Colon (tissue), 2 donors: ENCODE measurements around the gene NCOA3.
"Not testable (repeated sequence)": the region's sequence is repeated elsewhere in the genome, so short reads cannot be mapped to it uniquely, and the experiment has no call there.

ENCODE experiments used
- FAIRE-seq: peaks from 2 replicates; lab custom pipeline; 2012; peaks lifted over from hg19 to GRCh38; lab: Jason Lieb, UNC
- donor health status: control.
- donor health status: control.

The NCOA3 gene

GRCh38 chr20:47468290-47469050, 33.2 kb upstream of the NCOA3 start:
- FAIRE-seq, result no peak

DNA sequence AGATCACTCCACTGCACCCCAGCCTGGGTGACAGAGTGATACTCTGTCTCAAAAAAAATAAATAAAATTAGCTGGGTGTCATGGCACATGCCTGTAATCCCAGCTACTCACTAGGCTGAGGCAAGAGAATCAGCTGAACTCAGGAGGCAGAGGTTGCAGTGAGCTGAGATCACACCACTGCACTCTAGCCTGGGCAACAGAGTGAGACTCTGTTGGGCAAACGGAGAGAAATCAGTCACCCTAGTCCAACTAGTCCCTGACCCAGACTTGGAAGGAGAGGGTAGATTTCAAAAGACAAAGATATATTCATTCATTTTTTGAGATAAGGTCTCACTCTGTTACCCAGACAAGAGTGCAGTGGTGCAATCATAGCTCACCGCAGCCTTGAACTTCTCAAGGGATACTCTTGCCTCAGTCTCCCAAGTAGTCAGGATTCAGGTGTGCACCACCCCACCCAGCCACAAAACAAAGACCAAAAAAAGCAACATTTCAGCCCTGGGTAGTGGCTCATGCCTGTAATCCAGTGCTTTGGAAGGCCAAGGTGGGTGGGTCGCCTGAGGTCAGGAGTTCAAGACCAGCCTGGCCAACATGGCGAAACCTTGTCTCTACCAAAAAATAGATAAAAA, 26.2 kb upstream of the NCOA3 start:
- no peak for FAIRE-seq

- no peak for FAIRE-seq
Observed at GRCh38 chr20:47476452-47476851, 25.2 kb upstream of the NCOA3 start.

- no peak for FAIRE-seq
Observed at GRCh38 chr20:47479093-47479492, 22.6 kb upstream of the NCOA3 start.

- FAIRE-seq, result no peak
Observed at GRCh38 chr20:47479506-47479905, 22.2 kb upstream of the NCOA3 start.

- FAIRE-seq, result no peak
Observed at GRCh38 chr20:47480239-47480638, 21.4 kb upstream of the NCOA3 start.

DNA sequence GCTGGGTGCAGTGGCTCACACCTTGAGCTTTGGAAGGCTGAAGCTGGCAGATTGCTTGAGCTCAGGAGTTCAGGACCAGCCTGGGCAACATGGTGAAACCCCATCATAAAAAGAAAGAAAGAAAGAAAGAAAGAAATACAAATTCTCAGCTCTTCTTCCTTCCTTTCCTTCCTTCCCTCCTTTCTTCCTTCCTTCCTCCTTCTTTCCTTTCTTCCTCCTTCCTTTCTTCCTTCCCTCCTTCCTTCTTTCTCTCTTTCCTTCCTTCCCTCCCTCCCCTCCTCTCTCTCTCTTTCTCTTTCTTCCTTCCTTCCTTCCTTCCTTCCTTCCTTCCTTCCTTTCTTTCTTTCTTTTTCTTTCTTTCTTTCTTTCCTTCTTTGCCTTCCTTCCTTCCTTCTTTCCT, 21.0 kb upstream of the NCOA3 start:
- FAIRE-seq, result no peak

DNA sequence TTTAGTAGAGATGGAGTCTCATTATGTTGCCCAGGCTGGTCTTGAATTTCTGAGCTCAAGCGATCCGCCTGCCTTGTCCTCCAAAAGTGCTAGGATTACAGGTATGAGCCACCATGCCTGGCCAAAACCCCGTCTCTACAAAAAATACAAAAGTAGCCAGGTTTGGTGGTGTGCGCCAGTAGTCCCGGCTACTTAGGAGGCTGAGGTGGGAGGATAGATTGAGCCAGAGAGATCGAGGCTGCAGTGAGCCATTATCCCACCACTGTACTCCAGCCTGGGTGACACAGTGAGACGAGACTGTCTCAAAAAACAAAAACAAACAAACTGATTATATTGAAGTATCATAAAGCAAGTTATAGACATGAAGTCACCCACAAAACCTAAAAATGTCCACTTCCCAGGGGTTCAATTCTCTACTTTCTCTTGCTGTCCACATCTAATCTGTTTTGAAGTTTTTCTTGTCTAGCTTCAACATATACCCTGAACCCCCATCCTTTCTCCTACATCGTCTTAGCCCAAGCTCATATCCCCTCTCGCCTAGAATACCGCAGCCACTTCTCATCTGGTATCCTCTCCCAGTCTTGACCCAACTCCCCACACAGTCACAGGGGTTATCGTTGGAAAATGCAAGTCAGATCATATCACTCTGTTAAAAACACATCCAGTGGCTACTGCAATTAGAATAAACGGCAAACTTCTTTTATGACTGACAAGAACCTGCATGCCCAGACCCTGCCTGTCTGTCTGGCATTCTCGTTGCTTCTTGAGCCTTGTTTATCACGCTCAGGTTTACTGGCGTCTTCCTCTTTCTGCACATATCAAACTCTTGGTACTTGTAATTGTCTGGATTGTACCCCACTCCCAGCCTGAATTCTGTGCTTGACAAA, 20.1 kb upstream of the NCOA3 start:
- no peak for FAIRE-seq

- no peak for FAIRE-seq
Observed at GRCh38 chr20:47482705-47483104, 19.0 kb upstream of the NCOA3 start.

DNA sequence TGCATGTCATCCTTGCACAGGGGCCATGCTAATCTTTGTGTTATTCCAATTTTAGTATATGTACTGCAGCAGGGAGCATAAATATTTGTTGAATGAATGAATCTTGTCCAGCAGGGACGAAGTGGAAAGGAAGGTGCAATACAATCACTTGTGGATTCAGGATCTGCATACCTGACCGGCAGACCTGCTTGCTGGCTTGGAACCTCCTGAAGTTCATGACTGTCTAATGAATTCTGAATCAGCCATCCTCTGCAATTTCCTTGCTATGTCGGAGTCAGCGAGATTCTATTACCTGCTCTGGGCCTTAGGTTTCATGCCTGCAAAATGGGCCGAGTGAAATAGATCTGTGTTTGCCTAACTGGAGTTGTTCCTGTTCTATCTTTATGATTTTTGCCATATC, 17.4 kb upstream of the NCOA3 start:
- FAIRE-seq, result no peak

DNA sequence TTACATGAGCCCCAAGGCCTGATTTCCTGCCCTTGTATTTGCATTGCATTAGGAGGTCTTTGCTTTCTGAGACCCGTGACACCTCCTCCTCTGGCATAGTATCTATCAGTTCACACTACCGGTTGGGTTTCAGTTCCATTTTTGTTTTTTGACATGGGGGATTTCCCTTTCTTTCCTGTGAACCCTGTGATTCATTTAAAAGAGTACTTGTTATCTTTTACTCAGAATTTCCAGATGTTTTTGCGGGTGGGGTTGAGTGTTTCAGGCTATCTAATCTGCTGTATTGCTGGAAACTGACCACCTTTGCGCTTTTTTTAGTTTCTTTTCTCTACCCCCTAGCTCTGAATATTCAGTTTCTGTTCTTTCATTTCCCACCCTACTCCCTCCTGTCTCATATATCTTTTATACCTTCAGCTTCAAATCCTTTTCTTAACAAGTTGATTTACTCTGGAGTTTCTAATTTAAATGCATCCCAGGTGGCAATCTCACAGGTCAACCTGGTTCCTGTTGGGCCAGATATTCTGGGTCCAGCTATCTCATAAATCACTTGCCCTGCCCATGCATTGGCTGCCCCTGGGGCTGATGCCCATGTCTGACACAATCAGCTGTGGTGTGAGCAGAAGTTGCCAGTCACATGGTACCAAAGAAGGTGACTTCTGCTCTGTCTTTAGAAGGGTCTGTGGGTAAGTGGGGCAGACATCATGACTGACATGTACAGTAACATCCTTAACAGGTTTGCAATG, 14.3 kb upstream of the NCOA3 start:
- FAIRE-seq, result no peak

DNA sequence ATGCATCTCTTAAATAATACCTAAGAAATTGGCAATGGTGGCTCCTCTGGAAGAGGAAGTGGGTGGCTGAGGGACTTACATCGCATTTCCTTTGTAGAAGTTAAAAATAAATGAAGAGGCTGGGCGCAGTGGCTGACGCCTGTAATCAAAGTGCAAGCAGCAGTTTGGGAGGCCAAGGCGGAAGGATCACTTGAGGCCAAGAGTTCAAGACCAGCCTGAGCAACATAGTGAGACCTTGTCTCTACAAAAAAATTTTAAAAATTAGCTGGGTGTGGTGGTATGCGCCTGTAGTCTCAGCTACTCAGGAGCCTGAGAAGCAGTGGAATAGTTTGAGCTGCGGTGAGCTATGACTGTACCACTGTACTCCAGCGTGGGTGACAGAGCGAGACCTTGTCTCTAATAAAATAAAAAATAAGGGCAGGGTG, 12.2 kb upstream of the NCOA3 start:
- FAIRE-seq, result no peak

DNA sequence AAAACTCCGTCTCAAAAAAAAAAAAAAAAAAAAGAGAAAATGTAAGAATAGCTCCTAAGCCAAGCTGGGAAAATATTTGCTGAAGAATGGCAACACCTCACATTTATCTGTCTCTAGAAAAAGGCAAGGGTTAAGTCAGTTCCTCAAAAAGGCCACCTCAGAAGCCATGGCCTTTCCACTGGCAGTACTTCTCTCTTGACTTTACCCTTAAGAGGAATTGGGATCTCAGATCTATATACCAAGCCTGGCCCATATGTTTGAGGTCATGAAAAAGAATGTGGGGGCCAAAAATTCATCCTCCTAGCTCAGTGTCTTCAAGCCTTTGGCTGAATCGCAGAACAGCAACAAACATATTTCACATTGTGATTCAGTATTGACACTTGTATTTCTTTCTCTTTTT, 10.9 kb upstream of the NCOA3 start:
- no peak for FAIRE-seq

DNA sequence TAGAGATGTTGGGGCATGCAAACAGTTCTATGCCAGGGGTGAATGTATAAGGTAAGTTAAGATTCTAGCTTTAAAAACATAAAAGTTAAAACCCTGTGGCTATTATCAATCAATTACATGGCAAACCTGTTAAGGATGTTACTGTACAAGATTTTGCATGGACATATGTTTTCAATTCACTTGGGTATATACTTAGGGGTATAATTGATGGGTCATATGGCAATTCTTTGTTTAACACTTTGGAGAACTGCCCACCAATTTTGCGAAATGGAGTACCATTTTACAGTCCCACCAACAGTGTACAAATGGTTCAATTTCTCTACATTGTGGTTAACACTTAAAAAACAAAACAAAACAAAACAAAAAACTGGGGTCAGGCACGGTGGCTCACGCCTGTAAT, 9.4 kb upstream of the NCOA3 start:
- FAIRE-seq, result no peak

DNA sequence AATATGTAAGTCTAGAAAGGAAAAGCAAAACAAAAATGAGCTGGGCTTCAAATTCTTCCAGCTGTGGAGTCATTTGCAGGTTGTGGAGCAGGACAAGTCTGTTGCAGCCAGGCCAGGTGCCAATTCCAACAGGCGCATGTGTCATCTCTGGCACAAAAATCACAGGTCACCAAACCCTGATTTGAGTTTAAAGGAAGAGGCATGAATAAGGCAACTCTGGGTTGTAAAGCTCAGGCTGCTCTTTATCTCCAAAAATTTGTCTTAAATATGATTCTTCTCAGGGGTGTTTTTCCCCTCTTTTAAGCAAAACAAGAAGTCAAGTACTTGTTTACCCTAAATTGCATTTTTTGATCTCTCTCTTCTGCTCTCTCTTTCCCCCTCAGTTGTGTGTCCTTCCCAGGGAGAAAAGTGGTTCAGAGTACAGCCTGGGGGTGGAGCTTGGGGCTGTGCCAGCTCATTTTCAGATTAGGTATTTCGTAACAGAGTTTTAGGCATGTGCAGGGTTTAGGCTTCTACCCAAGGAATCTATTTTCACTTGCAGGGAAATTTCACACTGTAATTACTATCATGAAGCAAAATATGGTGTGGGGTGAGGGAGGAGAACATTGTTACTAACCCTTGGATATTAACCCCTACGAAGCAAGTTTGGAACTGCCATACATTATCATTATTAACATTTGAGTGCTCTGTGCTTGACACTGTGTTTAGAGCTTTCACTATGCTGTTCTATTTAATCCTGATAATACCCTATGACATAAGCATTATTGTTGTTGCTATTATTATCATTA, 8.3 kb upstream of the NCOA3 start:
- FAIRE-seq, result no peak

DNA sequence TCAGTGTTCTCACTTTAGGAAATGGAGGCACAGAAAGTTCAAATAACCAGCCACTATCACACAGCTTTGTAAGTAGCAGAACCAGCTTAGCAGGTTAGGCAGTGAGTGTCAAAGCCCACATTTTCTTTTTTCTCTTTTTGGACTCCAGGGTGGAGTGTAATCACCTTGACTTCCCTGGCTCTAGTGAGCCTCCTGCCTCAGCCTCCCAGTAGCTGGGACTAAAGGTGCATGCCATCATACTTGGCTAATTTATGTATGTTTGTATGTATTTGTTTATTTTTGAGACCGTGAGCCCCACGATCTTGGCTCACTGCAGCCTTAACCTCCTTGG, 7.8 kb upstream of the NCOA3 start:
- no peak for FAIRE-seq

- not testable (repeated sequence) for FAIRE-seq
Observed at GRCh38 chr20:47494606-47495005, 7.1 kb upstream of the NCOA3 start.

GRCh38 chr20:47496118-47496517, 5.6 kb upstream of the NCOA3 start:
- no peak for FAIRE-seq

DNA sequence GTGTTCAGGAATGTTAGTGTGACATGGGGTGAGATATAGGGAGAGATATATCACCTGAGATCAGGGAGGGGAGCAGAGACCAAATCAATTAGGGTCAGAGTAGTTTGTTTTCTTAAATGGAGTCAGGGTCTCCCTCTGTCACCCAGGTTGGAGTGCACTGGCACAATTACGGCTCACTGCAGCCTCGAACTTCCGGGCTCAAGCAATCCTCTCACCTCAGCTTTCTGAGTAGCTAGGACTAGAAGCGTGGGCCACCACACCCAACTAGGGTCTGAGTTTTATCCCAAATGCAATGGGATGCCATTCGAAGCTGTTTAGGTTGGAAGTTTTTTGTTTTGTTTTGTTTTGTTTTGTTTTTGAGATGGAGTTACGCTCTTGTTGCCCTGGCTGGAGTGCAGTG, 3.1 kb upstream of the NCOA3 start:
- FAIRE-seq, result no peak

GRCh38 chr20:47499053-47499452, 2.6 kb upstream of the NCOA3 start:
- FAIRE-seq, result no peak

DNA sequence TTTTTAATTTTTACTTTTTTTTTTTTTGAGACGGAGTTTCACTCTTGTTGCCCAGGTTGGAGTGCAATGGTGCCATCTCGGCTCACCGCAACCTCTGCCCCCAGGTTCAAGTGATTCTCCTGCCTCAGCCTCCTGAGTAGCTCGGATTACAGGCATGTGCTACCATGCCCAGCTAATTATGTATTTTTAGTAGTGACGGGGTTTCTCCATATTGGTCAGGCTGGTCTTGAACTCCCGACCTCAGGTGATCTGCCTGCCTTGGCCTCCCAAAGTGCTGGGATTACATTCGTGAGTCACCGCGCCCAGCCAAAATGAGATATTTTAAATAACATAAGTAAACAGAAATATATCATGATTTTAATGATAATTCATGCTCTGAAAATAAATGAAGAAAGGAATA, 1.6 kb upstream of the NCOA3 start:
- FAIRE-seq, result not testable (repeated sequence)

DNA sequence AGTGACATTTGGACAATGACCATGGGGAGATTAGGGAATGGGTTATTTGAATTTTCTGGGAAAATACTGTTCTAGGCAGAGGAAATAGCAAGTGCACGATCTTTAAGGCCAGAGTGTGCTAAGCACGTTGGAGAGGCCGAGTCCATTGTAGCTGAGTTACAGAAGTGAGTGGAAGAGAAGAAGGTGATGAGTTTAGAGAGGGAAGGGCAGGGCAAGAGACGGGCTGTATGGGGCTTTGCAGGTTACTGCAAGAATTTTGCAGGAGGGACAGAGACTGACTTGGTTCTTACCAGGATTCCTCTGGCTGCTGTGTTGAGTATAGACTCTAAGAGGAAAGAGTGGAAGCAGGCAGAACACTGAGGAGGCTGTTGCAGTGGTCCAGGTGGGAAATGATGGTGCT, 1.1 kb upstream of the NCOA3 start:
- no peak for FAIRE-seq
